Neural progenitor cell (in vitro differentiated cells): Measurements from ENCODE around the gene AFF1.

Experiments
- EZH2 ChIP-seq: fragments of 200-600 bp; sonication (generic); IDR thresholded peaks from 2 replicates; pipeline ENCODE4 v1.6.1; 2017; ENCODE audit warnings: antibody characterized with exemption, mild to moderate bottlenecking, moderate library complexity
- TF ChIP-seq, protein P1 (sequence below): fragments of 200-600 bp; sonication (generic); IDR thresholded peaks from 2 replicates; pipeline ENCODE4 v1.5.1; 2017; ENCODE audit warnings: antibody characterized with exemption, mild to moderate bottlenecking

DNA sequence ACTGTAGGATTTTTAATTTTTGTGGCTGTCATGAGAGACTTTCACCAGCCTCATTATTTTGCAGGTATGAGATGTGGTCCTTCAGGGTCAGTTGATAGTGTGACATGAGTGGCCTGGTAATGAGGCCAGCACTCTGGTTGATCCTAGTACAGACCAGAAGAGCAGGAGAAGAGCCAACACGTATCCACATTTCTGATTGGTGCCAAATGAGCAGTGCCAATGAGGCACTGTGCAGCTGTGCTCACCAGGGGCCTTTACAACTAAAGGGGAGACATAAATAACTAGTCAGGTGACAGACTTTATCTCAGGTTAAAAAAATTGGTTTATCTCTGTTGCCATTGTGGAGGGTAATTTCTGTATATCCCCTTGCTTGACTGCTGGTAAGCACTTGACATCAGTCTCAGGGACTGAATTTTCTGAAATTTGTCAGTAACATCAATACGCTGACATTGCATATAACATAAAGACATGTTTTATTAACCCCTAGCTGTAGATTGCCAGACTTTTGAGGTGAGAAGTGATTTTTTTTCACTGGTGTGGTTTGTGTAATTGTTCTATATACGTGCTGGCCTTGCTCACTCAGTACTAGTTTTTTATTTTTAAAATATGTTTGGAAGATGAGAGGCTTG is 101.2 kb downstream of the AFF1 start:
- TF ChIP-seq EZH2: no peak
- TF ChIP-seq, protein P1, sequence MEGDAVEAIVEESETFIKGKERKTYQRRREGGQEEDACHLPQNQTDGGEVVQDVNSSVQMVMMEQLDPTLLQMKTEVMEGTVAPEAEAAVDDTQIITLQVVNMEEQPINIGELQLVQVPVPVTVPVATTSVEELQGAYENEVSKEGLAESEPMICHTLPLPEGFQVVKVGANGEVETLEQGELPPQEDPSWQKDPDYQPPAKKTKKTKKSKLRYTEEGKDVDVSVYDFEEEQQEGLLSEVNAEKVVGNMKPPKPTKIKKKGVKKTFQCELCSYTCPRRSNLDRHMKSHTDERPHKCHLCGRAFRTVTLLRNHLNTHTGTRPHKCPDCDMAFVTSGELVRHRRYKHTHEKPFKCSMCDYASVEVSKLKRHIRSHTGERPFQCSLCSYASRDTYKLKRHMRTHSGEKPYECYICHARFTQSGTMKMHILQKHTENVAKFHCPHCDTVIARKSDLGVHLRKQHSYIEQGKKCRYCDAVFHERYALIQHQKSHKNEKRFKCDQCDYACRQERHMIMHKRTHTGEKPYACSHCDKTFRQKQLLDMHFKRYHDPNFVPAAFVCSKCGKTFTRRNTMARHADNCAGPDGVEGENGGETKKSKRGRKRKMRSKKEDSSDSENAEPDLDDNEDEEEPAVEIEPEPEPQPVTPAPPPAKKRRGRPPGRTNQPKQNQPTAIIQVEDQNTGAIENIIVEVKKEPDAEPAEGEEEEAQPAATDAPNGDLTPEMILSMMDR: no peak
